Measurements from ENCODE around the gene SLC4A11. TPM values are rescaled to one million over a fixed set of nuclear protein-coding genes. Genes with fewer than 3 reads are reported as not detected.

Gene SLC4A11
- total RNA-seq, 1 donor from 2014 or later, result 27.2 TPM

- no peak for DNase-seq
- Mint-ChIP-seq H3K9me3 (ENCODE audit: unreplicated experiment) (peaks cover 7% of the 10 kb centered on the region), H3K27me3 (ENCODE audit: unreplicated experiment) (peaks cover 11% of the 10 kb centered on the region), H3K4me3 (ENCODE audit: unreplicated experiment) (no peak overlapping the region), H3K36me3 (ENCODE audit: unreplicated experiment) (no peaks in the 10 kb centered on the region), H3K27ac (ENCODE audit: unreplicated experiment) (no peak overlapping the region), H3K4me1 (ENCODE audit: low read depth, unreplicated experiment) (peaks cover 2% of the 10 kb centered on the region)
- no peak for TF ChIP-seq CTCF (IDR thresholded peaks at IDR 0.05; ENCODE audit: partially characterized antibody, unreplicated experiment)
Observed at GRCh38 chr20:3247638-3248037, 8.6 kb upstream of the SLC4A11 start.

- Mint-ChIP-seq H3K36me3 (ENCODE audit: unreplicated experiment) (no peaks in the 10 kb centered on the region), H3K4me3 (ENCODE audit: unreplicated experiment) (no peak overlapping the region), H3K9me3 (ENCODE audit: unreplicated experiment) (peaks cover 5% of the 10 kb centered on the region), H3K27ac (ENCODE audit: unreplicated experiment) (no peak overlapping the region), H3K27me3 (ENCODE audit: unreplicated experiment) (peaks cover 12% of the 10 kb centered on the region), H3K4me1 (ENCODE audit: low read depth, unreplicated experiment) (peaks cover 2% of the 10 kb centered on the region)
- no peak for TF ChIP-seq CTCF (IDR thresholded peaks at IDR 0.05; ENCODE audit: partially characterized antibody, unreplicated experiment)
- DNase-seq, result no peak
Observed at GRCh38 chr20:3246682-3247081, 7.7 kb upstream of the SLC4A11 start.

GRCh38 chr20:3245711-3246110 is 6.7 kb upstream of the SLC4A11 start:
- TF ChIP-seq CTCF (IDR thresholded peaks at IDR 0.05; ENCODE audit: partially characterized antibody, unreplicated experiment), result no peak
- H3K9me3 Mint-ChIP-seq (ENCODE audit: unreplicated experiment), result peaks cover 10% of the 10 kb centered on the region

DNA sequence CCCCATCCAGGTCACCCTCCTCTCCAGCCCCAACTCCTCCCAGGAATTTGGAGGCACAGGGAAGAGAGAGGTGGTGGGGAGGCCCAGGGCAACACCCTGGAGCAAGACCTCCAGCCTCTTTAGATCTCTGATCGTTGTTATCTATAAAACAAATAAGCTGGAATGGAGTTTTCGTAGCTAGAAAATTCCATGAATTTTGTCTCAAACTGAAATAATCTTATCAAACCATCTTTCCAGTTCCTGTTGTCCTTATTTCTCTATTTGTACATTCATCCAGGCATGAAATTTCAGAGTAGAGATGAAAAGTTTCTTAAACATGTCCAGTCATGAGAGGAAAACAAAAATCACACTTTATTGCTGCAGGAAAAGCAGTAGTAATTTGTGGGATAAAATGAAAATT is 6.2 kb upstream of the SLC4A11 start:
- DNase-seq, result no peak
- H3K36me3 Mint-ChIP-seq (ENCODE audit: unreplicated experiment), result no peaks in the 10 kb centered on the region
- H3K27ac Mint-ChIP-seq (ENCODE audit: unreplicated experiment), result no peak overlapping the region
- H3K4me1 Mint-ChIP-seq (ENCODE audit: low read depth, unreplicated experiment), result peaks cover 2% of the 10 kb centered on the region
- H3K9me3 Mint-ChIP-seq (ENCODE audit: unreplicated experiment), result peaks cover 10% of the 10 kb centered on the region
- peaks cover 18% of the 10 kb centered on the region for H3K27me3 Mint-ChIP-seq (ENCODE audit: unreplicated experiment)
- TF ChIP-seq CTCF (IDR thresholded peaks at IDR 0.05; ENCODE audit: partially characterized antibody, unreplicated experiment), result no peak
- no peak overlapping the region for H3K4me3 Mint-ChIP-seq (ENCODE audit: unreplicated experiment)

More at GRCh38 chr20:3245711-3246110, 6.7 kb upstream of the SLC4A11 start:
- Mint-ChIP-seq H3K36me3 (ENCODE audit: unreplicated experiment) (no peaks in the 10 kb centered on the region), H3K4me3 (ENCODE audit: unreplicated experiment) (no peak overlapping the region), H3K27ac (ENCODE audit: unreplicated experiment) (no peak overlapping the region), H3K4me1 (ENCODE audit: low read depth, unreplicated experiment) (peaks cover 2% of the 10 kb centered on the region), H3K27me3 (ENCODE audit: unreplicated experiment) (peaks cover 18% of the 10 kb centered on the region)
- no peak for DNase-seq

DNA sequence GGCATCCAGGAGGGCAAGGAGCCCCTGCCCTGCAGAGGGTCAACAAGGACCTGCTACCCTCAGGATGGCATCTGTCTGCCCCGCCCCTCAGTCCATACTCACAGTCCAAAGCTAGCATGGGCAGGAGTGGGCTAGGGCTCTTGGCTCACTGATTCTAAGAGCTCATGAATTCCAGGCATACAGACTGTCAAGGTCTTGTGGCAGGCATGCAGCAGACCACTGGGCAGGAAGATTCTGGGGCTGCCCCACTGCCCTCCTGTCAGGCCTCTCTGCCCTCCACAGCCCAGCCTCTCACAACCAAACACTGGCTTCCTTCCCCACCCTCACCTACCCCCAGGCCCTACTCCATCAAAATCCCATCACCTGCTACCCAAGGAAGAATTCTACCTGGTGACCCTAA is 5.6 kb upstream of the SLC4A11 start:
- Mint-ChIP-seq H3K9me3 (ENCODE audit: unreplicated experiment) (peaks cover 10% of the 10 kb centered on the region), H3K4me3 (ENCODE audit: unreplicated experiment) (no peak overlapping the region), H3K27ac (ENCODE audit: unreplicated experiment) (no peak overlapping the region), H3K36me3 (ENCODE audit: unreplicated experiment) (no peaks in the 10 kb centered on the region), H3K27me3 (ENCODE audit: unreplicated experiment) (peaks cover 17% of the 10 kb centered on the region), H3K4me1 (ENCODE audit: low read depth, unreplicated experiment) (peaks cover 2% of the 10 kb centered on the region)
- TF ChIP-seq CTCF (IDR thresholded peaks at IDR 0.05; ENCODE audit: partially characterized antibody, unreplicated experiment), result no peak
- DNase-seq, result no peak
